K562 (cell line): ENCODE data around the gene IQSEC3. TPM values are rescaled to one million over a fixed set of nuclear protein-coding genes. Genes with fewer than 3 reads are reported as not detected.

Experiments used
- ATAC-seq: fragments of 200-7000 bp; cut with Tn5 transposase; 3 replicates; pipeline ENCODE4 v1.9.1; 2020; ENCODE audit warnings: moderate library complexity
- BruUV-seq: library from RNA; stranded (reverse); fragments of 400-500 nt; replicated peaks from 2 replicates; lab custom pipeline; 2021; lab: Mats Ljungman, UMichigan
- CTCF ChIA-PET: fragments of 300-600 bp; formaldehyde crosslinking; extraction: SDS; loops from one replicate; lab custom pipeline; 2021; ENCODE audit warnings: low intra/inter-chr PET ratio; lab: Yijun Ruan, JAX
- POLR2A ChIA-PET: fragments of 300-600, 350-650 bp; sonication (Branson Sonifier 250); formaldehyde crosslinking; extraction: SDS; loops from one replicate; lab custom pipeline; 2021; ENCODE audit warnings: antibody characterized with exemption, inconsistent platforms; lab: Yijun Ruan, JAX
- DNase-seq, 4 experiments: peaks; one replicate each; pipeline versions ENCODE4 v3.0.0 to v3.0.0-alpha.2; 2011 to 2018; ENCODE audit warnings: low spot score in 3 of 4, mixed read lengths in 3 of 4; ENCODE audit errors: extremely low read depth in 1 of 4
- FAIRE-seq: peaks from 2 replicates; lab custom pipeline; 2011; peaks lifted over from hg19 to GRCh38; lab: Jason Lieb, UNC
- H2AFZ ChIP-seq: 2 replicates; pipeline ENCODE4 v1.6.0; 2011; ENCODE audit warnings: low read depth, low read length, control low read depth, inconsistent platforms
- H3K27ac ChIP-seq: fragments of 200-600 bp; 3 replicates; pipeline ENCODE4 v1.8.0; 2011; ENCODE audit warnings: low read depth, mild to moderate bottlenecking, control low read depth, inconsistent platforms, low read length, moderate library complexity, mixed read lengths; ENCODE audit errors: extremely low read depth
- H3K27me3 ChIP-seq, 2 experiments: fragments of 300-600 bp in 1 of 2; 2 replicates in 1 of 2; 3 replicates in 1 of 2; pipeline versions ENCODE4 v1.6.0 to v1.8.0; 2011; ENCODE audit warnings: inconsistent platforms in 2 of 2, low read length in 2 of 2, mild to moderate bottlenecking in 1 of 2, mixed read lengths in 1 of 2, moderate library complexity in 1 of 2; ENCODE audit not compliant: control insufficient read depth in 2 of 2, insufficient read depth in 2 of 2
- H3K36me3 ChIP-seq: fragments of 300-600 bp; 3 replicates; pipeline ENCODE4 v1.8.0; 2011; ENCODE audit warnings: mild to moderate bottlenecking, low read length, inconsistent platforms; ENCODE audit not compliant: control insufficient read depth, insufficient read depth
- H3K4me1 ChIP-seq, 2 experiments: fragments of 200-600 bp in 1 of 2; replicated peaks in 1 of 2; 2 replicates in 1 of 2; 3 replicates in 1 of 2; pipeline versions ENCODE4 v1.5.1 to v1.8.0; 2011; ENCODE audit warnings: inconsistent platforms in 2 of 2, low read length in 2 of 2, mild to moderate bottlenecking in 1 of 2, mixed read lengths in 1 of 2, moderate library complexity in 1 of 2; ENCODE audit not compliant: control insufficient read depth in 2 of 2, insufficient read depth in 2 of 2
- H3K4me2 ChIP-seq: 2 replicates; pipeline ENCODE4 v1.6.1; 2011; ENCODE audit warnings: low read length, control low read depth, inconsistent platforms, mixed read lengths; ENCODE audit not compliant: insufficient read depth
- H3K4me3 ChIP-seq: fragments of 200-600 bp; sonication (generic), shearing (Covaris generic); 2 replicates; pipeline ENCODE4 v1.5.1; 2016; ENCODE audit warnings: control low read depth, inconsistent platforms
- H3K79me2 ChIP-seq: fragments of 200-600 bp; 3 replicates; pipeline ENCODE4 v1.8.0; 2011; ENCODE audit warnings: low read length, inconsistent platforms; ENCODE audit not compliant: control insufficient read depth, insufficient read depth
- H3K9ac ChIP-seq, 2 experiments: 2 replicates each; pipeline versions ENCODE4 v1.6.0 to v1.6.1; 2011; ENCODE audit warnings: low read depth in 2 of 2, low read length in 2 of 2, control low read depth in 1 of 2, inconsistent platforms in 1 of 2, mild to moderate bottlenecking in 1 of 2, mixed read lengths in 1 of 2; ENCODE audit not compliant: insufficient read depth in 1 of 2
- H3K9me1 ChIP-seq: one replicate; pipeline ENCODE4 v1.6.0; 2011; ENCODE audit warnings: inconsistent platforms, mild to moderate bottlenecking, low read length, moderate library complexity; ENCODE audit not compliant: control insufficient read depth, insufficient read depth
- H3K9me3 ChIP-seq: replicated peaks from 2 replicates; pipeline ENCODE4 v1.5.1; 2011; ENCODE audit warnings: low read depth, low read length, inconsistent platforms; ENCODE audit not compliant: control insufficient read depth, insufficient read depth
- H4K20me1 ChIP-seq: replicated peaks from 2 replicates; pipeline ENCODE4 v1.6.1; 2011; ENCODE audit warnings: low read length, inconsistent platforms, mixed read lengths; ENCODE audit not compliant: control insufficient read depth, insufficient read depth
- MTF1 ChIP-seq: fragments of 250-450 bp; sonication (Bioruptor Pico); IDR thresholded peaks from 2 replicates; pipeline ENCODE4 v1.9.0; 2021; ENCODE audit warnings: moderate library complexity, mild to moderate bottlenecking, inconsistent platforms, borderline replicate concordance
- WGBS: fragments of 100-300 bp; shearing (Covaris generic); methylation state at CpG from one replicate; pipeline ENCODE4 v1.1.6; 2016; ENCODE audit warnings: low coverage, mixed read lengths; ENCODE audit not compliant: insufficient coverage; ENCODE audit errors: missing lambda C conversion rate; 5-methylcytosine and 5-hydroxymethylcytosine counted together
- in situ Hi-C: fragments of 300-500 bp; cut with MboI; formaldehyde crosslinking; loops from 4 replicates; pipeline ENCODE4 v1.15.0; 2018; ENCODE audit warnings: inconsistent platforms, mixed read lengths
- intact Hi-C: fragments of 100-400 bp; cut with micrococcal nuclease; formaldehyde crosslinking; loops from 2 replicates; pipeline ENCODE4 v1.14.2; 2022
- polyA plus RNA-seq, 8 experiments: library from polyadenylated mRNA; depleted of rRNA in 4 of 8; stranded (reverse) in 5 of 8; unstranded in 3 of 8; fragments of >200 nt; fragmentation: Nextera tagmentation in 2 of 8; fragmentation: Illumina TruSeq in 1 of 8; extraction: Ambion mirVana in 2 of 8; extraction: Trizol in 1 of 8; gene quantifications; 2 replicates each; pipeline versions ENCODE4 v1.2.1 to v1.2.3, GENCODE V29; 2011 to 2014; ENCODE audit warnings: inconsistent platforms in 1 of 8, missing spikeins in 1 of 8
- total RNA-seq, 7 experiments: library from RNA; depleted of rRNA in 6 of 7; stranded (reverse); fragments of >200 nt in 6 of 7; fragmentation: Illumina TruSeq in 2 of 7; extraction: Trizol in 2 of 7; gene quantifications; 2 replicates each; pipeline versions ENCODE4 v1.2.1 to v1.2.3, GENCODE V29; 2011 to 2021; ENCODE audit warnings: low replicate concordance in 1 of 7
- TF ChIP-seq, protein P1 (sequence below), 3 experiments: IDR thresholded peaks in 2 of 3; conservative IDR thresholded peaks in 1 of 3; 2 replicates each; pipeline ENCODE4 v1.5.1; 2011 to 2012; ENCODE audit warnings: low read length in 3 of 3, mild to moderate bottlenecking in 3 of 3, control low read depth in 2 of 3, improper control_type of control experiment in 1 of 3, inconsistent platforms in 1 of 3, low read depth in 1 of 3, mixed read lengths in 1 of 3, moderate library complexity in 1 of 3; ENCODE audit not compliant: insufficient read depth in 2 of 3

Gene IQSEC3
- total and polyA plus RNA-seq, 9 of the 15 experiments (the other 6 are each of a cell fraction or from before 2014, with no cell fraction given): under 0.01 to 0.25 (median 0.08) TPM; not detected in 3

DNA sequence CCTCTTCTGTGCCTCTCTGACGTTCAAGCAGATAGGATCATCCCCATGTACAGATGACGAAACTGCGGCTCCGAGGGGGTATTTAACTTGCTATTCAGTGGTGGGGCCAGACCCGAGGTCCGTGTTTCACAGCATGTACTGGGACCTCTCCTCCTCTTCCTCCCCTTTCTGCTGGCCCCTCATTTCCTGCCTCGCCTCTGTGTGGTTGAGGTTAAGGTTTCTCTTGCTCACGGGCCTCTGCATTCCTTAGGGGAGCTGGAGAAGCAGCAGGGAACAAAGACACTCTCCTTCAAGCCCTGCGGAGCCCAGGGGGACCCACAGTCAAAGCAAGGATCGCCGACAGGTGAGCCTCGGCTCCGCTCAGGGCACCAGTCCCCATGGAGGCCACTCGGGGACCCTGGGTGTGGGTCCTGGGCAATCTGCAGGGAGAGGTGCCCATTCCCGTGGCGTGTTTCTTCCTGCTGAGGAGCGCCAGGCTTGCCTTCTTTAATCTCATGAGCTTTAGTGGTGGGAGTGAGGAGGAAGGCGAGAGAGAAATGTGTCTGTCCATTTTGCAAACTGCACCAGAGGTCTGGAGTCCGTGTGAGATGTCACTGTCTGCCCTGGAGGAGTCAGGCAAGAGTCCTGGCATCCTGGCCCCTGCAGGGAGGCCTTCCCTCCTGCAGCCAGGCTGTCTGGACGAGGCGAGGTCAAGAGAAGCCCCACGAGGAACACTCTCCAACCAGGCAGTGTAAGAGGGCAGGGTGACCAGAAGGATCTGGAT lies 102.4 kb downstream of the IQSEC3 start:
- 14% methylated on average over 19 of the region's 22 CpGs for WGBS
- Histone ChIP-seq H3K27me3 (peaks cover 3 to 58% of the 10 kb centered on the region in 2 experiments; a peak in 3 of 5 replicates), H3K9me1 (no peaks in the 10 kb centered on the region), H3K4me2 (no peak overlapping the region), H3K4me3 (no peak overlapping the region), H3K36me3 (no peaks in the 10 kb centered on the region), H2AFZ (no peak overlapping the region), H3K4me1 (peaks cover 0 to 18% of the 10 kb centered on the region in 2 experiments; a peak in 3 of 5 replicates), H3K79me2 (no peaks in the 10 kb centered on the region), H3K9ac (no peak overlapping the region), H3K9me3 (no peaks in the 10 kb centered on the region), H4K20me1 (0 out of 2 replicates have a peak, but pooled peaks cover 6% of the 10 kb centered on the region), H3K27ac (no peak overlapping the region)
- BruUV-seq: no TSS peak
- DNase-seq (no peak), FAIRE-seq (no peak), ATAC-seq (no peak)
- ChIA-PET POLR2A (no interaction called here), CTCF (no interaction called here)
- intact Hi-C loops (no loop called here), in situ Hi-C loops (no loop called here)
- no peak for TF ChIP-seq MTF1 (CRISPR knock-in tag)
- TF ChIP-seq, protein P1, sequence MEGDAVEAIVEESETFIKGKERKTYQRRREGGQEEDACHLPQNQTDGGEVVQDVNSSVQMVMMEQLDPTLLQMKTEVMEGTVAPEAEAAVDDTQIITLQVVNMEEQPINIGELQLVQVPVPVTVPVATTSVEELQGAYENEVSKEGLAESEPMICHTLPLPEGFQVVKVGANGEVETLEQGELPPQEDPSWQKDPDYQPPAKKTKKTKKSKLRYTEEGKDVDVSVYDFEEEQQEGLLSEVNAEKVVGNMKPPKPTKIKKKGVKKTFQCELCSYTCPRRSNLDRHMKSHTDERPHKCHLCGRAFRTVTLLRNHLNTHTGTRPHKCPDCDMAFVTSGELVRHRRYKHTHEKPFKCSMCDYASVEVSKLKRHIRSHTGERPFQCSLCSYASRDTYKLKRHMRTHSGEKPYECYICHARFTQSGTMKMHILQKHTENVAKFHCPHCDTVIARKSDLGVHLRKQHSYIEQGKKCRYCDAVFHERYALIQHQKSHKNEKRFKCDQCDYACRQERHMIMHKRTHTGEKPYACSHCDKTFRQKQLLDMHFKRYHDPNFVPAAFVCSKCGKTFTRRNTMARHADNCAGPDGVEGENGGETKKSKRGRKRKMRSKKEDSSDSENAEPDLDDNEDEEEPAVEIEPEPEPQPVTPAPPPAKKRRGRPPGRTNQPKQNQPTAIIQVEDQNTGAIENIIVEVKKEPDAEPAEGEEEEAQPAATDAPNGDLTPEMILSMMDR (IDR thresholded peaks at IDR 0.05 in 2 of 3, conservative IDR thresholded peaks at IDR 0.05 in 1 of 3; ENCODE audit: insufficient read depth in 2 of 3, low read depth in 1 of 3, low read length in 3 of 3): 0 out of 6 replicates have a peak, but pooled peaks of 1 of the 3 experiments have one; percentile 14
